ENCODE data around the gene EPHA10. TPM values are rescaled to one million over a fixed set of nuclear protein-coding genes. Genes with fewer than 3 reads are reported as not detected.

The EPHA10 gene
- total RNA-seq, 1 donor from 2014 or later, result 0.53 TPM

DNA sequence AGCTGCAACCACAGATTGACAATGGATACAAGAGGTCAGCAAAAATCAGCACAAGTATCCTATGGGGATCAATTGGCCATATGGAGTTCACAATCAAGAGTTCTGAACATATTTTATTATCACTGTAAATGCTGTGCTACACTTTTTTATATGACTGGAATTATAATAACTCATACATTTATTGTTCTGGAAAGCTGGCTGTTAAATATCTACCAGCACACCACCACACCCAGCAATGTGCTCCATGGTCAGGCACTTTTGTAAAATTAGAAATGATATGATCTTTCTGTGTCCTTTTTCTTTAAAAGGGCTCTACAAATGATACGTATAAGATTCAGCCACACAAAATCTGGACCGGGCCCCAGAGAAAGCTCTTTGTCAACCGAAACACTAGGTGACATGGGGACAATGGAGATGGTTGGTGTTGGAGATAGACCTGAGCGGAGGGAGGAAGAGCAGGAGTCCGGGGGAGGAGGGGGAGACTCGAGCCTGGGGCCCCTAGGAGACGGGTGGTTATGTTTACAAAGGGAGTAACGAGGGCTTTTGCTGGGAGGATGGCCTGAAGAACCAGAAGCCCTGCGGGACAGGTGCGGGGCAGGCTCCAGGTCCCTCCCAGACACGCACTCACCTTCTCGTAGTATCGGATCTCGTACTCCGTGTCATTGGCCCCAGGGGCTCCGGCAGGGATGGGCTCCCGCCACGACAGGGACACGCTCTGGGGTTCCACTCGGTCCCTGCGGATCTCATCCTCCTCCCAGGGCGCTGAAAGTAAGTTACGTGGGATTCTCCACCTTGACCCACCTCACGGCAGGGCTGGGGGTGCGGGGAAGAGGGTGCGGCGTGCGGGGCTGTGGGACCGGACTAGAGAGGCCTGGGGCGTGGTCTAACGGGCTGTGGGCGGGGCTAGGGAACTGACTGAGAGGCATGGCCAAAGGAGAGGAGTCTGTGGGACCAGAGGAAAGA lies 30.0 kb downstream of the EPHA10 start:
- Histone ChIP-seq H3K27me3 (ENCODE audit: low read depth) (peaks cover 18% of the 10 kb centered on the region), H3K4me1 (no peaks in the 10 kb centered on the region), H3K9me3 (no peaks in the 10 kb centered on the region), H3K36me3 (no peaks in the 10 kb centered on the region), H3K27ac (no peak overlapping the region), H3K4me3 (no peak overlapping the region)
- DNase-seq, result no peak
- intact Hi-C loops (cut with DNase I), result no loop called here
- TF ChIP-seq, protein P1, sequence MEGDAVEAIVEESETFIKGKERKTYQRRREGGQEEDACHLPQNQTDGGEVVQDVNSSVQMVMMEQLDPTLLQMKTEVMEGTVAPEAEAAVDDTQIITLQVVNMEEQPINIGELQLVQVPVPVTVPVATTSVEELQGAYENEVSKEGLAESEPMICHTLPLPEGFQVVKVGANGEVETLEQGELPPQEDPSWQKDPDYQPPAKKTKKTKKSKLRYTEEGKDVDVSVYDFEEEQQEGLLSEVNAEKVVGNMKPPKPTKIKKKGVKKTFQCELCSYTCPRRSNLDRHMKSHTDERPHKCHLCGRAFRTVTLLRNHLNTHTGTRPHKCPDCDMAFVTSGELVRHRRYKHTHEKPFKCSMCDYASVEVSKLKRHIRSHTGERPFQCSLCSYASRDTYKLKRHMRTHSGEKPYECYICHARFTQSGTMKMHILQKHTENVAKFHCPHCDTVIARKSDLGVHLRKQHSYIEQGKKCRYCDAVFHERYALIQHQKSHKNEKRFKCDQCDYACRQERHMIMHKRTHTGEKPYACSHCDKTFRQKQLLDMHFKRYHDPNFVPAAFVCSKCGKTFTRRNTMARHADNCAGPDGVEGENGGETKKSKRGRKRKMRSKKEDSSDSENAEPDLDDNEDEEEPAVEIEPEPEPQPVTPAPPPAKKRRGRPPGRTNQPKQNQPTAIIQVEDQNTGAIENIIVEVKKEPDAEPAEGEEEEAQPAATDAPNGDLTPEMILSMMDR (IDR thresholded peaks at IDR 0.05), result no peak
- ATAC-seq, result peak; percentile 11 to 39

DNA sequence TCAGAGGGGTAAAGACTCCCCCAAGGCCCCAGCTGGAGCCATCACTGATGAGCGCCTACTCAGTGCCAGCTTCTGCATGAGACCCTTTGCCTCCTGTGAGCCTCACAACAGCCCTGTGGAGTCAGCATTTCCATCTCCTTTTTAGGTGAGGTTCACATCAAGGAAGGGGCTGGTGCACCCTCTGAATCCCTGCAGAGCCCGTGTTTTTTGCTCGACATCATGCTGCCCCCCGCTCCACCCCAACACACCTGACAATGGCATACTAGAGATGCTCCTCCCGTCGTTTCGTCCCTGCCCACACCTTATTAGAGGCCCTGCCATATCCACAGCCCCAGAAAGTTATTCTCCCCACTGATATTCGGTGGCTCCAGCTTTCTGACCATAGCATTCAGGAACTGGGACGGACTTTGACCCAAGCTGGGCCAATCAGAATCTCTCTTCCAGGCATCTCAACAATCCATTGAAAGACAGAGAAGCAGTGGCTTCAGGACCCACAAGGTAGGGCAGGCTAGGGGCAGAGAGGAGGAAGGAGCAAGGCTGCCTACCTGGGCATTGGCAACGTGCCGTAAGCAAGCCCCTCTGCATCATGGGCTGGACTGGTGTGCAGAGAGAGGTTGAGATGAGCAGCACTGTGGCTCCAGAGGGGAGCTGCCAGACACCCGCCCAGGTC lies 32.7 kb downstream of the EPHA10 start:
- no peaks in the 10 kb centered on the region for H3K36me3 ChIP-seq
- no peaks in the 10 kb centered on the region for H3K4me1 ChIP-seq
- peaks cover 18% of the 10 kb centered on the region for H3K27me3 ChIP-seq (ENCODE audit: low read depth)
- TF ChIP-seq, protein P1 (IDR thresholded peaks at IDR 0.05), result no peak
- no peak for DNase-seq
- ATAC-seq, result no peak
- no peak overlapping the region for H3K27ac ChIP-seq
- intact Hi-C loops (cut with DNase I), result no loop called here
- H3K9me3 ChIP-seq, result no peaks in the 10 kb centered on the region
- no peak overlapping the region for H3K4me3 ChIP-seq

DNA sequence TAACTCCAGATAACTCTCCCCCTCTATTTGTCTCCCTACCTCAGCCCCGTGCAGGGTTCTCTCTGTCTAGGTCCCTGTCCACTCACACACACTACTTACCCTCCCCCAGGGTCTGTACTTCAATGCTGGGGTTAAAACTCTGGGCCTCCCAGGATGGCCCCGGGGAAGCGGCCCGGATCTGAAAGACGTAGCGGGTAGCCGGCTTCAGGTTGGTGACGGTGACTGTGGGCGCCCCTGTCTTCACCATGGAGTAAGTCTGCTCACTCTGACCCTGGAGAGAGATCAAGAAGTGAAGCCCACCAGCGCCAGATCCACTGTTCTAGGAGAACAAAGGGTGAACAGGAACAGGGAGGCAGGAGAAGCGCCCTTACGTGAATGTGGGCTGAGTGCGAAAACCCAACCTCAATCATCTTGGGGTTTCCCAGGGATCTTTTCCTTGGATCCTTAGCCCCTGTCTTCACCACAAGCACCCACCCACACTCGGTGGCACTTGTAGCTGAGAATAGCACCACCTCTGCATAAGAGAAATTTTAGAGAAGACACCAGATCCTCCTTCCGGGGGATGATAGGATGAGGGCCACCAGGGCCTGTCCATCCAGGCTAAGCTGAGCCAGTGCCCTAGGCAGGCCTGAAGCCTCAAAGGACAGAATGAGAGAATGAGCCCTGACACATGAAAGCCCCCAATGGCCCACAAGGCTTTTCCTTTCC lies 33.5 kb downstream of the EPHA10 start:
- Histone ChIP-seq H3K27ac (no peak overlapping the region), H3K4me3 (no peak overlapping the region), H3K36me3 (no peaks in the 10 kb centered on the region), H3K4me1 (no peaks in the 10 kb centered on the region), H3K9me3 (no peaks in the 10 kb centered on the region), H3K27me3 (ENCODE audit: low read depth) (peaks cover 18% of the 10 kb centered on the region)
- DNase-seq (no peak), ATAC-seq (no peak)
- intact Hi-C loops (cut with DNase I), result no loop called here
- TF ChIP-seq, protein P1 (IDR thresholded peaks at IDR 0.05), result no peak

DNA sequence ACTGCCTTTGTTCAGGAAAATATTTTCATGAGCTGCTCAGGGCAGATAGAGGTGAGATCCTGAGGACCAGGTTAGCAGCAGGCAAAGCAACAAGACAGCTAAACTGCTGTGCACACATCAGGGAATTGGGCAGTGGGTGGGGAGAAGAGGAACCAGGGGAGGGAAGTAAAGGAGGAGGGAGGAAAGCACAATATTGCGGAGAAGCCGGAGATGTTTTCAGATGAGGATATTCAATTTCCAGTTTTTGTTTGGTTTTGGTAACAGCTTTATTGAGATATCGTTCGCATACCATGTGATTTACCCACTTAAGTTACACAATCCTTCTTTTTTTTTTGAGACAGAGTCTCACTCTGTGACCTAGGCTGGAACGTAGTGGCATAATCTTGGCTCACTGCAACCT lies 34.5 kb downstream of the EPHA10 start:
- TF ChIP-seq, protein P1 (IDR thresholded peaks at IDR 0.05), result no peak
- no peaks in the 10 kb centered on the region for H3K36me3 ChIP-seq
- intact Hi-C loops (cut with DNase I), result no loop called here
- H3K27me3 ChIP-seq (ENCODE audit: low read depth), result peaks cover 18% of the 10 kb centered on the region
- no peak overlapping the region for H3K27ac ChIP-seq
- H3K4me1 ChIP-seq, result no peaks in the 10 kb centered on the region
- H3K9me3 ChIP-seq, result no peaks in the 10 kb centered on the region
- ATAC-seq, result no peak
- no peak for DNase-seq
- no peak overlapping the region for H3K4me3 ChIP-seq

DNA sequence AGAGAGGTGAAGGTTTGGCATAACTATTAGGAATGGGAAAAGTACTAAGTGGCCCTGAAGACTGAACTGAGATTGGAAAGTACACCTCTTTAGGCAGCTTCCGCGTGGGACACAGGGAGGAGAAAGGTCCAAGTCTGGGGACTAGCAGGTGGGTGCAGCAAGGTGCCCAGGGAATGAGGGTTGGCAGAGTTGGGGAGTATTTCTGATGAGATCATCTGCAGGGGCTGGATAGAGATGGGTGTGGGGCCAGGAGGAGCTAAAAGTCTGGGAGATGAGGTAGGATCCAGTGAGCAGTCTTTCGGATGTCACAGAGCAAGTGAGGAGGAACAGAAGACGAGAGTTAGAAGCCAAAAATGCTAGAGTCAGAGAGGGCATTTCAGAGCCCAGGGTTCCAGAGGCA lies 36.5 kb downstream of the EPHA10 start:
- H3K27me3 ChIP-seq (ENCODE audit: low read depth), result peaks cover 7% of the 10 kb centered on the region
- no peak for ATAC-seq
- H3K36me3 ChIP-seq, result no peaks in the 10 kb centered on the region
- H3K4me1 ChIP-seq, result no peaks in the 10 kb centered on the region
- no peak overlapping the region for H3K27ac ChIP-seq
- no peak for DNase-seq
- TF ChIP-seq, protein P1 (IDR thresholded peaks at IDR 0.05), result no peak
- H3K9me3 ChIP-seq, result no peaks in the 10 kb centered on the region
- intact Hi-C loops (cut with DNase I), result no loop called here
- H3K4me3 ChIP-seq, result no peak overlapping the region

Measured in lower lobe of right lung (tissue), 2 donors.